ENCODE data around the gene KIAA0930.
A peak's percentile ranks its signal among the peaks of the same experiment; 100 is the strongest.

KIAA0930 gene

GRCh38 chr22:45276507-45277105, 35.9 kb upstream of the KIAA0930 start:
- TF ChIP-seq CTCF (IDR thresholded peaks at IDR 0.05) = no peak

GRCh38 chr22:45273452-45274075, 32.9 kb upstream of the KIAA0930 start:
- TF ChIP-seq CTCF (IDR thresholded peaks at IDR 0.05) = no peak

- no peak for TF ChIP-seq CTCF (IDR thresholded peaks at IDR 0.05)
Observed at GRCh38 chr22:45272498-45272897, 31.8 kb upstream of the KIAA0930 start.

- no peak for TF ChIP-seq CTCF (IDR thresholded peaks at IDR 0.05)
Observed at GRCh38 chr22:45271667-45272201, 31.0 kb upstream of the KIAA0930 start.

GRCh38 chr22:45270095-45271020, 29.7 kb upstream of the KIAA0930 start:
- TF ChIP-seq CTCF (IDR thresholded peaks at IDR 0.05) = no peak

GRCh38 chr22:45268958-45269844, 28.5 kb upstream of the KIAA0930 start:
- peak; percentile 85 for TF ChIP-seq CTCF (IDR thresholded peaks at IDR 0.05)
